ENCODE results near the gene ELOVL4. TPM values are rescaled to one million over a fixed set of nuclear protein-coding genes. Genes with fewer than 3 reads are reported as not detected.

ELOVL4 gene
- total and polyA plus RNA-seq, 3 donors from 2014 or later, result 8.8 to 10.6 (median 9.1) TPM

GRCh38 chr6:79964607-79965081, 17.3 kb upstream of the ELOVL4 start:
- WGBS, 2 donors, result 92 to 94% methylated on average over 3 of the region's 3 CpGs
- no peak for TF ChIP-seq CTCF (IDR thresholded peaks at IDR 0.05)
- TF ChIP-seq POLR2A (IDR thresholded peaks at IDR 0.05), result no peak
- no peak overlapping the region for H3K27ac ChIP-seq
- H3K9me3 ChIP-seq, result no peaks in the 10 kb centered on the region
- DNase-seq, result no peak
- no peak overlapping the region for H3K4me3 ChIP-seq
- no peaks in the 10 kb centered on the region for H3K4me1 ChIP-seq
- H3K27me3 ChIP-seq, result no peaks in the 10 kb centered on the region
- H3K36me3 ChIP-seq (ENCODE audit: low read depth, missing control alignments), result no peaks in the 10 kb centered on the region
- intact Hi-C loops (cut with DNase I; ENCODE audit: low total_unique reads), result no loop called here

GRCh38 chr6:79954849-79955248, 7.5 kb upstream of the ELOVL4 start:
- H3K9me3 ChIP-seq, result no peaks in the 10 kb centered on the region
- intact Hi-C loops (cut with DNase I; ENCODE audit: low total_unique reads), result no loop called here
- no peak overlapping the region for H3K4me3 ChIP-seq

GRCh38 chr6:79949233-79949632, 1.9 kb upstream of the ELOVL4 start:
- no peaks in the 10 kb centered on the region for H3K36me3 ChIP-seq (ENCODE audit: low read depth, missing control alignments)
- 14 to 28% methylated on average over 6 of the region's 6 CpGs for WGBS, 2 donors
- intact Hi-C loops (cut with DNase I; ENCODE audit: low total_unique reads), result no loop called here
- H3K9me3 ChIP-seq, result no peaks in the 10 kb centered on the region
- TF ChIP-seq CTCF (IDR thresholded peaks at IDR 0.05) (peak in 2 of 3 experiments; percentile 25 to 51), POLR2A (IDR thresholded peaks at IDR 0.05) (no peak)
- no peaks in the 10 kb centered on the region for H3K4me1 ChIP-seq
- no peak overlapping the region for H3K27ac ChIP-seq
- peak; percentile 84 for DNase-seq
- peak overlapping the region in 1 of 2 donors; percentile 13 for H3K4me3 ChIP-seq
- no peaks in the 10 kb centered on the region for H3K27me3 ChIP-seq

More at GRCh38 chr6:79954849-79955248, 7.5 kb upstream of the ELOVL4 start:
- DNase-seq, result no peak
- H3K27me3 ChIP-seq, result no peaks in the 10 kb centered on the region
- no peak overlapping the region for H3K27ac ChIP-seq
- H3K4me1 ChIP-seq, result no peaks in the 10 kb centered on the region
- TF ChIP-seq CTCF (IDR thresholded peaks at IDR 0.05) (no peak), POLR2A (IDR thresholded peaks at IDR 0.05) (no peak)
- H3K36me3 ChIP-seq (ENCODE audit: low read depth, missing control alignments), result no peaks in the 10 kb centered on the region

- peak overlapping the region in 1 of 2 donors; percentile 65 for H3K27ac ChIP-seq
- peak overlapping the region; percentile 64 for H3K4me3 ChIP-seq
- intact Hi-C loops (cut with DNase I; ENCODE audit: low total_unique reads), result no loop called here
- H3K36me3 ChIP-seq (ENCODE audit: low read depth, missing control alignments), result no peaks in the 10 kb centered on the region
- 1 to 2% methylated on average over 28 to 38 of the region's 38 CpGs for WGBS, 2 donors
- no peaks in the 10 kb centered on the region for H3K4me1 ChIP-seq
- no peaks in the 10 kb centered on the region for H3K9me3 ChIP-seq
- TF ChIP-seq CTCF (IDR thresholded peaks at IDR 0.05), result no peak
- no peak for TF ChIP-seq POLR2A (IDR thresholded peaks at IDR 0.05)
- no peaks in the 10 kb centered on the region for H3K27me3 ChIP-seq
- DNase-seq, result peak; percentile 53
Observed at GRCh38 chr6:79946272-79947190, 822 bp downstream of the ELOVL4 start.
